Esophagus muscularis mucosa (tissue), 4 donors: ENCODE measurements around the gene ASB2. TPM values are rescaled to one million over a fixed set of nuclear protein-coding genes. Genes with fewer than 3 reads are reported as not detected.

Experiments
- DNase-seq: peaks from one replicate; pipeline ENCODE4 v3.0.0-alpha.2; 2017; ENCODE audit errors: extremely low spot score
- H3K27ac ChIP-seq, 4 donors: fragments of 200-600 bp; sonication (generic); replicated peaks in 1 of 4; 1 replicate in 3 of 4; 2 replicates in 1 of 4; pipeline ENCODE4 v1.5.1; 2016 to 2019; ENCODE audit warnings: mild to moderate bottlenecking in 1 of 4
- H3K27me3 ChIP-seq, 4 donors: fragments of 200-600 bp; sonication (generic); one replicate each; pipeline versions ENCODE4 v1.5.1 to v1.6.0; 2016 to 2019
- H3K36me3 ChIP-seq, 4 donors: fragments of 200-600 bp; sonication (generic); one replicate each; pipeline ENCODE4 v1.5.1; 2016 to 2019
- H3K4me1 ChIP-seq, 4 donors: fragments of 200-600 bp; sonication (generic); one replicate each; pipeline ENCODE4 v1.5.1; 2016 to 2019
- H3K4me3 ChIP-seq, 4 donors: fragments of 200-600 bp; sonication (generic); 1 replicate in 2 of 4; 2 replicates in 2 of 4; pipeline ENCODE4 v1.5.1; 2016 to 2019; ENCODE audit warnings: mild to moderate bottlenecking in 4 of 4, moderate library complexity in 1 of 4
- H3K9me3 ChIP-seq, 4 donors: fragments of 200-600 bp; sonication (generic); 1 replicate in 3 of 4; 2 replicates in 1 of 4; pipeline ENCODE4 v1.5.1; 2016 to 2019
- EP300 ChIP-seq: sonication (generic); formaldehyde crosslinking; IDR thresholded peaks from one replicate; pipeline ENCODE4 v1.6.1; 2017; ENCODE audit warnings: antibody characterized with exemption
- POLR2A ChIP-seq: fragments of 450-650 bp; IDR thresholded peaks from one replicate; pipeline ENCODE4 v1.6.1; 2017; ENCODE audit warnings: antibody characterized with exemption, moderate library complexity, mild to moderate bottlenecking, low read depth
- POLR2AphosphoS5 ChIP-seq, 2 donors: sonication (generic); formaldehyde crosslinking; IDR thresholded peaks; one replicate each; pipeline ENCODE4 v1.6.1; 2017; ENCODE audit warnings: antibody characterized with exemption in 2 of 2
- WGBS: methylation state at CpG from one replicate; pipeline ENCODE4 v1.1.5; 2018; 5-methylcytosine and 5-hydroxymethylcytosine counted together
- intact Hi-C: fragments of 100-400 bp; cut with DNase I; formaldehyde crosslinking; loops from one replicate; pipeline ENCODE4 v1.15.1; 2023
- total RNA-seq, 4 donors: library from RNA; depleted of rRNA; stranded (reverse); fragments of >200 nt; gene quantifications; one replicate each; pipeline versions ENCODE4 v1.1.0 to v1.2.1, GENCODE V29; 2016
- TF ChIP-seq, protein P1 (sequence below), 3 experiments: fragments of 200-600 bp in 2 of 3; fragments of 450-650 bp in 1 of 3; sonication (generic) in 2 of 3; IDR thresholded peaks; one replicate each; pipeline ENCODE4 v1.5.1; 2017 to 2019; ENCODE audit warnings: antibody characterized with exemption in 3 of 3, mild to moderate bottlenecking in 2 of 3, moderate library complexity in 1 of 3

Gene ASB2
- total RNA-seq, 4 donors from 2014 or later: 53.5 to 164 (median 105) TPM

GRCh38 chr14:93954516-93954830, 21.9 kb downstream of the ASB2 start:
- no peak for DNase-seq
- peaks cover 0 to 53% (median 34%) of the 10 kb centered on the region in 4 donors for H3K36me3 ChIP-seq
- no peak overlapping the region for H3K4me3 ChIP-seq
- no peaks in the 10 kb centered on the region for H3K27me3 ChIP-seq
- WGBS: 68% methylated on average over 2 of the region's 4 CpGs
- peak overlapping the region; percentile 76 to 94 (median 85) for H3K27ac ChIP-seq
- H3K4me1 ChIP-seq: peaks cover 50 to 85% (median 81%) of the 10 kb centered on the region in 4 donors
- TF ChIP-seq, protein P1, sequence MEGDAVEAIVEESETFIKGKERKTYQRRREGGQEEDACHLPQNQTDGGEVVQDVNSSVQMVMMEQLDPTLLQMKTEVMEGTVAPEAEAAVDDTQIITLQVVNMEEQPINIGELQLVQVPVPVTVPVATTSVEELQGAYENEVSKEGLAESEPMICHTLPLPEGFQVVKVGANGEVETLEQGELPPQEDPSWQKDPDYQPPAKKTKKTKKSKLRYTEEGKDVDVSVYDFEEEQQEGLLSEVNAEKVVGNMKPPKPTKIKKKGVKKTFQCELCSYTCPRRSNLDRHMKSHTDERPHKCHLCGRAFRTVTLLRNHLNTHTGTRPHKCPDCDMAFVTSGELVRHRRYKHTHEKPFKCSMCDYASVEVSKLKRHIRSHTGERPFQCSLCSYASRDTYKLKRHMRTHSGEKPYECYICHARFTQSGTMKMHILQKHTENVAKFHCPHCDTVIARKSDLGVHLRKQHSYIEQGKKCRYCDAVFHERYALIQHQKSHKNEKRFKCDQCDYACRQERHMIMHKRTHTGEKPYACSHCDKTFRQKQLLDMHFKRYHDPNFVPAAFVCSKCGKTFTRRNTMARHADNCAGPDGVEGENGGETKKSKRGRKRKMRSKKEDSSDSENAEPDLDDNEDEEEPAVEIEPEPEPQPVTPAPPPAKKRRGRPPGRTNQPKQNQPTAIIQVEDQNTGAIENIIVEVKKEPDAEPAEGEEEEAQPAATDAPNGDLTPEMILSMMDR (IDR thresholded peaks at IDR 0.05): no peak
- no peaks in the 10 kb centered on the region for H3K9me3 ChIP-seq
- intact Hi-C loops: no loop called here

DNA sequence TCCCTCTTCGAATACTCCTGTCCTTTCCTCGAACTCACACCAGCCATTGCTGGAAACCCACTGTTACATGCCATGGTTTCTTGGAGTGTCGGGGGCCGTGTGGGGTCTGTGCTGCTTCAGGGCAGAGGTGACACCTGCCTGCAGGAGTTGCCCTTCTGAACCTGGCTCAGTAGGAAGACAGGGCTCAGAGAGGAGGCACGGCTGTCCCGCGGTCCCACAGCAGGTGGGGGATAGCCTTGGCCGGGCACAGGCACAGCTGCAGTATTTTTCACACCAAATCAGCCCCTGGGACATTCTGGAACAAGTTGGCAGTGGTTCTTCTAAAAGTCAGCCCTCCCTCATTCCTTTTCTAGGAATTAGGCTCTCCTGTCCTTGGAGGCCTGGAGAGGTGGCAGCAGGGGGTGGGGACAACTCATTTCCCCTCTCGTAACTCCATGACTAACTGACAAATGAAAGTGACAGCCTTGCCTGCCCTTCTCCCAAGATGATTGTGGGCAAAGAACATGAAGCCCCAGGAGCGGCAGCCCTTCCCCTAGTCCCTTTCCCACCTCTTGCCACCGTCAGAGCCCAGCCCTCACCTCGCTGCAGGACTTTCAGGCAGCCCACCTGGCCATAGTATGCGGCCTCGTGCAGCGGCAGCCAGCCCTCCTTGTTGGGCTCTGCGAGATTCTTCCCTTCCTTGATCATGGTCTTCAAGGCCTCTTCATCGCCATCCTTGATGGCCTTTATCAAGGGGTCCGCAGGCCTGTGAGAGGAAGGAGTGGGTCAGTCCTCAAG, 22.4 kb downstream of the ASB2 start:
- intact Hi-C loops: no loop called here
- H3K36me3 ChIP-seq: peaks cover 0 to 58% (median 37%) of the 10 kb centered on the region in 4 donors
- H3K27me3 ChIP-seq: no peaks in the 10 kb centered on the region
- peaks cover 46 to 80% (median 76%) of the 10 kb centered on the region in 4 donors for H3K4me1 ChIP-seq
- WGBS: 71% methylated on average over 13 of the region's 18 CpGs
- H3K4me3 ChIP-seq: no peak overlapping the region
- no peak for TF ChIP-seq EP300
- TF ChIP-seq, protein P1 (IDR thresholded peaks at IDR 0.05): no peak
- no peak for TF ChIP-seq POLR2A
- DNase-seq: no peak
- H3K27ac ChIP-seq: peak overlapping the region; percentile 76 to 94 (median 85)
- H3K9me3 ChIP-seq: no peaks in the 10 kb centered on the region

GRCh38 chr14:93953263-93953662, 23.1 kb downstream of the ASB2 start:
- Histone ChIP-seq H3K9me3 (no peaks in the 10 kb centered on the region), H3K27ac (peak overlapping the region; percentile 76 to 94 (median 85)), H3K4me1 (peaks cover 40 to 73% (median 69%) of the 10 kb centered on the region in 4 donors), H3K36me3 (peaks cover 0 to 65% (median 39%) of the 10 kb centered on the region in 4 donors), H3K4me3 (no peak overlapping the region), H3K27me3 (no peaks in the 10 kb centered on the region)
- intact Hi-C loops: no loop called here
- peak; percentile 39 to 47 for TF ChIP-seq POLR2AphosphoS5 (IDR thresholded peaks at IDR 0.05)
- TF ChIP-seq, protein P1 (IDR thresholded peaks at IDR 0.05): peak in 2 of 3 experiments; percentile 20 to 23
- TF ChIP-seq EP300: no peak
- no peak for DNase-seq
- 39% methylated on average over 9 of the region's 14 CpGs for WGBS

DNA sequence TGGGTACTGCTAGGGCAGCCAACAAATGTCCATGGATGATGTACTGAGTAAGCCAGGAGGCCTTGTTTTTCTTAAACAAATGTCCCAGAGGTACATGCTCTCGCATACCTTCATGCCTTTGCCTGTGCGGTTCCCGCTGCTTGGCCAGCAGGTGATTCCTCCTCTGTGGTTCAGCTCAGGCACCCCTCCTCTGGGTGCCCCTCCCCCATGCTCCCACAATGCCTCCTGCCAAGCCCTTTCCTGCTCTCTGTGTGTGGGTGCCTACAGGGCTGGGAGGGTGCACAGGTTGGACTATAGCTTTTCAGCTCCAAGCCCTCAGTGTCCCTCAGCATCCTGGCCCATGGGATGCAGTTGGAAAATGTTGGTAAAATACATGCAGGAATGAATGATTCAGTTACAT, 23.5 kb downstream of the ASB2 start:
- Histone ChIP-seq H3K9me3 (no peaks in the 10 kb centered on the region), H3K27ac (peak overlapping the region; percentile 76 to 94 (median 85)), H3K27me3 (no peaks in the 10 kb centered on the region), H3K36me3 (peaks cover 0 to 66% (median 39%) of the 10 kb centered on the region in 4 donors), H3K4me3 (no peak overlapping the region), H3K4me1 (peaks cover 36 to 69% (median 65%) of the 10 kb centered on the region in 4 donors)
- TF ChIP-seq, protein P1 (IDR thresholded peaks at IDR 0.05): no peak
- no peak for TF ChIP-seq POLR2A
- TF ChIP-seq EP300: no peak
- no peak for TF ChIP-seq POLR2AphosphoS5 (IDR thresholded peaks at IDR 0.05)
- intact Hi-C loops: no loop called here
- no peak for DNase-seq
- WGBS: no CpG with 5 or more reads among the region's 3 CpGs
